Osteoblast (primary cell): ENCODE measurements around the gene RHBDL1. TPM values are rescaled to one million over a fixed set of nuclear protein-coding genes. Genes with fewer than 3 reads are reported as not detected.
A peak's percentile ranks its signal among the peaks of the same experiment; 100 is the strongest.

Source experiments
- DNase-seq: peaks from one replicate; pipeline ENCODE4 v3.0.0; 2011; ENCODE audit warnings: low spot score, mixed read lengths; ENCODE audit not compliant: insufficient read length; ENCODE audit errors: missing footprints
- H2AFZ ChIP-seq: 2 replicates; pipeline ENCODE4 v1.6.0; 2011; ENCODE audit warnings: mild to moderate bottlenecking, low read length
- H3K27ac ChIP-seq: 2 replicates; pipeline ENCODE4 v1.5.1; 2011; ENCODE audit warnings: mild to moderate bottlenecking, low read depth, low read length, moderate library complexity
- H3K27me3 ChIP-seq: 2 replicates; pipeline ENCODE4 v1.6.0; 2012; ENCODE audit warnings: mild to moderate bottlenecking, control low read depth, inconsistent platforms, low read length, moderate library complexity; ENCODE audit not compliant: insufficient read depth
- H3K36me3 ChIP-seq: 2 replicates; pipeline ENCODE4 v1.5.1; 2011; ENCODE audit warnings: mild to moderate bottlenecking, low read length, control low read depth, moderate library complexity; ENCODE audit not compliant: insufficient read depth
- H3K4me1 ChIP-seq: 2 replicates; pipeline ENCODE4 v1.5.1; 2011; ENCODE audit warnings: mild to moderate bottlenecking, low read length, control low read depth, moderate library complexity; ENCODE audit not compliant: insufficient read depth
- H3K4me2 ChIP-seq: 2 replicates; pipeline ENCODE4 v1.6.0; 2011; ENCODE audit warnings: mild to moderate bottlenecking, low read length; ENCODE audit not compliant: insufficient read depth
- H3K4me3 ChIP-seq: fragments of 200-600 bp; sonication (generic); 3 replicates; pipeline ENCODE4 v1.5.1; 2012; ENCODE audit warnings: mild to moderate bottlenecking, low read length, inconsistent platforms; ENCODE audit not compliant: insufficient read depth
- H3K79me2 ChIP-seq: 2 replicates; pipeline ENCODE4 v1.6.0; 2012; ENCODE audit warnings: mild to moderate bottlenecking, low read length, control low read depth, inconsistent platforms; ENCODE audit not compliant: insufficient read depth
- H3K9me3 ChIP-seq: 2 replicates; pipeline ENCODE4 v1.5.1; 2011; ENCODE audit warnings: low read depth, low read length, control low read depth
- H4K20me1 ChIP-seq: 2 replicates; pipeline ENCODE4 v1.6.0; 2012; ENCODE audit warnings: mild to moderate bottlenecking, low read length, control low read depth; ENCODE audit not compliant: insufficient read depth
- CTCF ChIP-seq: IDR thresholded peaks from 2 replicates; pipeline ENCODE4 v1.5.1; 2011; ENCODE audit warnings: mild to moderate bottlenecking, low read depth, low read length, moderate library complexity; ENCODE audit errors: extremely low read depth
- total RNA-seq: library from RNA; depleted of rRNA; stranded (reverse); fragments of >200 nt; gene quantifications from 2 replicates; pipeline ENCODE4 v1.2.3, GENCODE V29; 2012

Gene RHBDL1
- total RNA-seq, 1 donor = 1.1 TPM

DNA sequence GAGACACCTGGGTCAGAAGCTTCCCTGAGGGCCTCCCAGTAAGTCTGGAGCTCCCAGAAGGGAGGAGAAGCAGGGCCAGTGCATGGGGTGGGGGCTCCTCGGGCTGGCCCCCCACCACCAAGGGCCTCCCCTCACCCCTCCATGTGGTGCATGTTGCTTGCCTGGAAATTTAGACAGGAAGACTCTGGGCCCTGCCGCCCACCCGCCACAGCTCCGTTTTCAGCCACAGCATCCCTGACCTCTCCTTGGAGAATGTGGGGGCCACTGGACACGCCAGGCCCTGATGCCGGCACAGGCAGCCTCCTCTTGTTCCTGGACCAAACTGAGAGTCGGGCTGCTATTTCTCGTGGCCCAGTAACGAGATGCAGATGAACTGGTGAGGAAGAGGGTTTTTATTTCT, 36.6 kb upstream of the RHBDL1 start:
- no peak for DNase-seq
- Histone ChIP-seq H3K36me3 (no peaks in the 10 kb centered on the region), H2AFZ (no peak overlapping the region), H3K4me2 (no peak overlapping the region), H3K27ac (no peak overlapping the region), H3K4me1 (peaks cover 10% of the 10 kb centered on the region), H3K79me2 (peaks cover 23% of the 10 kb centered on the region), H3K9me3 (no peaks in the 10 kb centered on the region), H3K4me3 (no peak overlapping the region), H4K20me1 (peaks cover 8% of the 10 kb centered on the region), H3K27me3 (no peaks in the 10 kb centered on the region)
- TF ChIP-seq CTCF = no peak

DNA sequence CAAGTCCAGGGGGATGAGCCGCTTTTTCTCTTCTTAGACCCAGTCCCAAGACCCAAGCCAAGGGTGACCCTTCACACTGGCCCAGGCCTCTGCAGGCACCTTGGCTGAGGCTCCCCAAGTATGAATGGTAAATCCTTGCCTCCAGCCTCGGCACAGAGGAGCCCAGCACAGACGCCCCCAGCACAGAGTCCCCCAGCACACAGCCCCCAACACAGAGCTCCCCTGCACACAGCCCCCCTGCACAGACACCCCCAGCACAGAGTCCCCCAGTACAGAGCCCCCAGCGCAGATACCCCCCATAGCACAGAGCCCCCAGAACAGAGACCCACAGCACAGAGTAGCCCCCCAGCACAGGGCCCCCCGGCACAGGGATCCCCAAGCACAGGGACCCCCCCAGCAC, 34.9 kb upstream of the RHBDL1 start:
- Histone ChIP-seq H4K20me1 (peaks cover 3% of the 10 kb centered on the region), H3K4me3 (peak overlapping the region; percentile 83), H3K4me1 (peaks cover 4% of the 10 kb centered on the region), H3K27ac (no peak overlapping the region), H3K36me3 (no peaks in the 10 kb centered on the region), H2AFZ (no peak overlapping the region), H3K9me3 (no peaks in the 10 kb centered on the region), H3K79me2 (peaks cover 17% of the 10 kb centered on the region), H3K4me2 (peak overlapping the region; percentile 86), H3K27me3 (no peaks in the 10 kb centered on the region)
- DNase-seq = no peak
- TF ChIP-seq CTCF = no peak

GRCh38 chr16:641326-642188, 33.9 kb upstream of the RHBDL1 start, which contains the start of gene MCRIP2:
Gene MCRIP2, plus strand, starts transcription at chr16:641828. Its CDS starts 164 bp downstream, at chr16:641992.
- peak within 1 kb of the TSS; percentile 37 for H3K27ac ChIP-seq
- DNase-seq = peak; percentile 100

More at GRCh38 chr16:641326-642188, 33.9 kb upstream of the RHBDL1 start, which contains the start of gene MCRIP2:
- H3K36me3 ChIP-seq = no peaks in the 10 kb centered on the region
- H3K27me3 ChIP-seq = no peaks in the 10 kb centered on the region
- H2AFZ ChIP-seq = peak within 1 kb of the TSS; percentile 80
- peak within 1 kb of the TSS; percentile 83 for H3K4me3 ChIP-seq
- H3K4me1 ChIP-seq = peaks cover 9% of the 10 kb centered on the region
- H4K20me1 ChIP-seq = peaks cover 3% of the 10 kb centered on the region
- no peak for TF ChIP-seq CTCF
- H3K4me2 ChIP-seq = peak within 1 kb of the TSS; percentile 86
- H3K9me3 ChIP-seq = no peaks in the 10 kb centered on the region
- H3K79me2 ChIP-seq = peaks cover 15% of the 10 kb centered on the region
